Measurements from ENCODE around the gene TACSTD2.
"Not testable (repeated sequence)": the region's sequence is repeated elsewhere in the genome, so short reads cannot be mapped to it uniquely, and the experiment has no call there.

The TACSTD2 gene

GRCh38 chr1:58597076-58597475 lies 20.0 kb upstream of the TACSTD2 start:
- Mint-ChIP-seq H3K4me3 (no peak overlapping the region), H3K27me3 (peaks cover 22% of the 10 kb centered on the region), H3K9me3 (peaks cover 4% of the 10 kb centered on the region), H3K4me1 (peaks cover 13% of the 10 kb centered on the region), H3K27ac (no peak overlapping the region), H3K36me3 (no peaks in the 10 kb centered on the region)
- no peak for ATAC-seq

GRCh38 chr1:58596631-58597052 lies 19.6 kb upstream of the TACSTD2 start:
- peaks cover 4% of the 10 kb centered on the region for H3K9me3 Mint-ChIP-seq
- H3K36me3 Mint-ChIP-seq: no peaks in the 10 kb centered on the region
- H3K27me3 Mint-ChIP-seq: peaks cover 22% of the 10 kb centered on the region

GRCh38 chr1:58594546-58594945 lies 17.5 kb upstream of the TACSTD2 start:
- H3K9me3 Mint-ChIP-seq: peaks cover 2% of the 10 kb centered on the region
- H3K4me3 Mint-ChIP-seq: no peak overlapping the region
- ATAC-seq: no peak
- H3K4me1 Mint-ChIP-seq: peaks cover 13% of the 10 kb centered on the region
- peaks cover 17% of the 10 kb centered on the region for H3K27me3 Mint-ChIP-seq
- no peaks in the 10 kb centered on the region for H3K36me3 Mint-ChIP-seq
- H3K27ac Mint-ChIP-seq: no peak overlapping the region

More at GRCh38 chr1:58596631-58597052, 19.6 kb upstream of the TACSTD2 start:
- no peak overlapping the region for H3K27ac Mint-ChIP-seq
- peaks cover 13% of the 10 kb centered on the region for H3K4me1 Mint-ChIP-seq
- H3K4me3 Mint-ChIP-seq: no peak overlapping the region
- ATAC-seq: no peak

GRCh38 chr1:58592522-58593134 lies 15.6 kb upstream of the TACSTD2 start:
- H3K4me1 Mint-ChIP-seq: peaks cover 6% of the 10 kb centered on the region
- peaks cover 21% of the 10 kb centered on the region for H3K27me3 Mint-ChIP-seq
- H3K36me3 Mint-ChIP-seq: no peaks in the 10 kb centered on the region
- no peak overlapping the region for H3K4me3 Mint-ChIP-seq
- no peak for ATAC-seq
- H3K27ac Mint-ChIP-seq: no peak overlapping the region
- H3K9me3 Mint-ChIP-seq: no peaks in the 10 kb centered on the region

- ATAC-seq: no peak
- H3K27ac Mint-ChIP-seq: no peak overlapping the region
- peaks cover 5% of the 10 kb centered on the region for H3K4me1 Mint-ChIP-seq
- no peaks in the 10 kb centered on the region for H3K9me3 Mint-ChIP-seq
- H3K27me3 Mint-ChIP-seq: peaks cover 21% of the 10 kb centered on the region
- H3K36me3 Mint-ChIP-seq: no peaks in the 10 kb centered on the region
- no peak overlapping the region for H3K4me3 Mint-ChIP-seq
These were observed 14.8 kb upstream of the TACSTD2 start for GRCh38 chr1:58591806-58592205.

- Mint-ChIP-seq H3K9me3 (no peaks in the 10 kb centered on the region), H3K27me3 (peaks cover 21% of the 10 kb centered on the region), H3K4me3 (no peak overlapping the region), H3K36me3 (no peaks in the 10 kb centered on the region), H3K27ac (no peak overlapping the region), H3K4me1 (no peaks in the 10 kb centered on the region)
- ATAC-seq: no peak
These were observed 13.0 kb upstream of the TACSTD2 start for GRCh38 chr1:58590019-58590418.

GRCh38 chr1:58588396-58588795 lies 11.3 kb upstream of the TACSTD2 start:
- peaks cover 21% of the 10 kb centered on the region for H3K27me3 Mint-ChIP-seq
- ATAC-seq: no peak
- H3K4me3 Mint-ChIP-seq: no peak overlapping the region
- H3K36me3 Mint-ChIP-seq: no peaks in the 10 kb centered on the region
- H3K9me3 Mint-ChIP-seq: no peaks in the 10 kb centered on the region
- no peak overlapping the region for H3K27ac Mint-ChIP-seq
- peaks cover 12% of the 10 kb centered on the region for H3K4me1 Mint-ChIP-seq

- Mint-ChIP-seq H3K4me3 (no peak overlapping the region), H3K9me3 (no peaks in the 10 kb centered on the region), H3K36me3 (no peaks in the 10 kb centered on the region), H3K4me1 (peaks cover 15% of the 10 kb centered on the region), H3K27ac (no peak overlapping the region), H3K27me3 (peaks cover 21% of the 10 kb centered on the region)
- ATAC-seq: no peak
These were observed 10.6 kb upstream of the TACSTD2 start for GRCh38 chr1:58587667-58588066.

- Mint-ChIP-seq H3K27ac (no peak overlapping the region), H3K4me3 (no peak overlapping the region), H3K4me1 (peaks cover 15% of the 10 kb centered on the region), H3K36me3 (no peaks in the 10 kb centered on the region), H3K27me3 (peaks cover 21% of the 10 kb centered on the region), H3K9me3 (no peaks in the 10 kb centered on the region)
- no peak for ATAC-seq
These were observed 9.2 kb upstream of the TACSTD2 start for GRCh38 chr1:58586271-58586670.

GRCh38 chr1:58585581-58586151 lies 8.6 kb upstream of the TACSTD2 start:
- no peaks in the 10 kb centered on the region for H3K36me3 Mint-ChIP-seq
- H3K4me3 Mint-ChIP-seq: no peak overlapping the region
- ATAC-seq: no peak
- H3K27me3 Mint-ChIP-seq: peaks cover 18% of the 10 kb centered on the region
- no peaks in the 10 kb centered on the region for H3K9me3 Mint-ChIP-seq
- H3K27ac Mint-ChIP-seq: no peak overlapping the region
- H3K4me1 Mint-ChIP-seq: peaks cover 15% of the 10 kb centered on the region

GRCh38 chr1:58585166-58585565 lies 8.1 kb upstream of the TACSTD2 start:
- Mint-ChIP-seq H3K27me3 (peaks cover 13% of the 10 kb centered on the region), H3K9me3 (no peaks in the 10 kb centered on the region), H3K27ac (no peak overlapping the region), H3K4me1 (peaks cover 15% of the 10 kb centered on the region), H3K36me3 (no peaks in the 10 kb centered on the region), H3K4me3 (no peak overlapping the region)
- no peak for ATAC-seq

- Mint-ChIP-seq H3K27ac (no peak overlapping the region), H3K27me3 (peaks cover 17% of the 10 kb centered on the region), H3K4me3 (no peak overlapping the region), H3K4me1 (peaks cover 15% of the 10 kb centered on the region), H3K9me3 (no peaks in the 10 kb centered on the region), H3K36me3 (no peaks in the 10 kb centered on the region)
- no peak for ATAC-seq
These were observed 7.2 kb upstream of the TACSTD2 start for GRCh38 chr1:58584082-58584895.

- Mint-ChIP-seq H3K27me3 (peaks cover 15% of the 10 kb centered on the region), H3K9me3 (no peaks in the 10 kb centered on the region), H3K4me3 (no peak overlapping the region), H3K36me3 (no peaks in the 10 kb centered on the region), H3K27ac (no peak overlapping the region), H3K4me1 (peaks cover 15% of the 10 kb centered on the region)
- peak; percentile 50 for ATAC-seq
These were observed 6.4 kb upstream of the TACSTD2 start for GRCh38 chr1:58583496-58583895.

GRCh38 chr1:58582143-58582542 lies 5.1 kb upstream of the TACSTD2 start:
- H3K27me3 Mint-ChIP-seq: peaks cover 23% of the 10 kb centered on the region
- not testable (repeated sequence) for H3K9me3 Mint-ChIP-seq, ATAC-seq, H3K36me3 Mint-ChIP-seq, H3K27ac Mint-ChIP-seq, H3K4me3 Mint-ChIP-seq
- H3K4me1 Mint-ChIP-seq: peaks cover 26% of the 10 kb centered on the region

- Mint-ChIP-seq H3K4me1 (peaks cover 26% of the 10 kb centered on the region), H3K27ac (no peak overlapping the region), H3K9me3 (peaks cover 3% of the 10 kb centered on the region), H3K27me3 (peaks cover 25% of the 10 kb centered on the region), H3K4me3 (no peak overlapping the region), H3K36me3 (no peaks in the 10 kb centered on the region)
- ATAC-seq: no peak
These were observed 4.6 kb upstream of the TACSTD2 start for GRCh38 chr1:58581641-58582040.

- H3K36me3 Mint-ChIP-seq: no peaks in the 10 kb centered on the region
- no peak overlapping the region for H3K27ac Mint-ChIP-seq
- H3K4me1 Mint-ChIP-seq: peaks cover 38% of the 10 kb centered on the region
- no peak for ATAC-seq
- H3K9me3 Mint-ChIP-seq: peaks cover 3% of the 10 kb centered on the region
- peaks cover 39% of the 10 kb centered on the region for H3K27me3 Mint-ChIP-seq
- no peak overlapping the region for H3K4me3 Mint-ChIP-seq
These were observed 3.1 kb upstream of the TACSTD2 start for GRCh38 chr1:58580186-58580585.

Data from stimulated activated memory B cell treated with anti-CD40 and anti-IgM and Interleukin-4, amounts not matched to agents 10 μg/mL and 1 μg/mL and 100 μg/mL, for 72 hours (primary cell).